Stimulated activated CD8-positive, alpha-beta memory T cell treated with anti-CD3 and anti-CD28 coated beads, Interleukin-4, amount 100 ng/mL, for 4 hours (primary cell): ENCODE measurements around the gene ASAP2.
"Not testable (repeated sequence)": the region's sequence is repeated elsewhere in the genome, so short reads cannot be mapped to it uniquely, and the experiment has no call there.

Source experiments
- DNase-seq, 2 donors: peaks; one replicate each; pipeline ENCODE4 v3.0.0-alpha.2; 2020; ENCODE audit warnings: low read depth in 2 of 2, low spot score in 1 of 2

Gene ASAP2

GRCh38 chr2:9211496-9211895 is 4.9 kb downstream of the ASAP2 start:
- no peak for DNase-seq

- no peak for DNase-seq
These were observed 5.5 kb downstream of the ASAP2 start for GRCh38 chr2:9212010-9212635.

GRCh38 chr2:9212661-9213411 is 6.2 kb downstream of the ASAP2 start:
- DNase-seq, result no peak

GRCh38 chr2:9213477-9214051 is 7.0 kb downstream of the ASAP2 start:
- DNase-seq, result no peak

- DNase-seq, result no peak
These were observed 8.3 kb downstream of the ASAP2 start for GRCh38 chr2:9214873-9215272.

GRCh38 chr2:9215680-9216079 is 9.1 kb downstream of the ASAP2 start:
- DNase-seq, result no peak

GRCh38 chr2:9216143-9216542 is 9.5 kb downstream of the ASAP2 start:
- not testable (repeated sequence) for DNase-seq

- no peak for DNase-seq
These were observed 11.5 kb downstream of the ASAP2 start for GRCh38 chr2:9217838-9218770.

GRCh38 chr2:9219027-9219445 is 12.4 kb downstream of the ASAP2 start:
- DNase-seq, result no peak

GRCh38 chr2:9220201-9220600 is 13.6 kb downstream of the ASAP2 start:
- DNase-seq, result no peak

- DNase-seq, result no peak
These were observed 14.6 kb downstream of the ASAP2 start for GRCh38 chr2:9221223-9221622.

- no peak for DNase-seq
These were observed 15.8 kb downstream of the ASAP2 start for GRCh38 chr2:9222239-9222892.

- no peak for DNase-seq
These were observed 16.3 kb downstream of the ASAP2 start for GRCh38 chr2:9222893-9223287.

- DNase-seq, result no peak
These were observed 19.2 kb downstream of the ASAP2 start for GRCh38 chr2:9225806-9226205.

- no peak for DNase-seq
These were observed 20.1 kb downstream of the ASAP2 start for GRCh38 chr2:9226458-9227380.

GRCh38 chr2:9228088-9228751 is 21.6 kb downstream of the ASAP2 start:
- DNase-seq, result no peak

- DNase-seq, result no peak
These were observed 22.3 kb downstream of the ASAP2 start for GRCh38 chr2:9228781-9229469.

GRCh38 chr2:9229470-9229820 is 22.8 kb downstream of the ASAP2 start:
- no peak for DNase-seq
